HG03469 (cell line): Measurements from ENCODE around the gene CALY.

Experiments used
- ATAC-seq: cut with Tn5 transposase; IDR thresholded peaks from one replicate; pipeline ENCODE4 v1.9.1; 2021; ENCODE audit warnings: mild to moderate bottlenecking, moderate library complexity, moderate number of reproducible peaks; ENCODE audit not compliant: unreplicated experiment

The CALY gene

DNA sequence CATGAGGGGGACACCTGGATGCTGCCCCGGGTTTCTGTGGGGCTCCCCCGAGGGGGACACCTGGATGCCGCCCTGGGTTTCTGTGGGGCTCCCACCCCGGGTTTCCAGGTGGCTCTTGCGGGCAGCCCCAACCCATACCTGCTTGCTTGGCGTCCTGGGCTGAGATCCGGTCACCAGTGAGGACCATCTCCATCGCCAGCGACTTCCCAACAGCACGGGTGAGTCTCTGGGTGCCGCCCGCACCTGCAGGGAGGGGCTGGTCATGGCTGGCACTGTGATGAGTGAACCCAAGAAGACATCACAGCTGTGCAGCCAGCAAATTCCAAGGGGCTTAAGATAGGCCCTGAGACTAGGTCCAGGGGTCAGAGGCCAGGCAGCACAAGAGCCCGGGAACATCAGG is 30.1 kb upstream of the CALY start:
- ATAC-seq = no peak

DNA sequence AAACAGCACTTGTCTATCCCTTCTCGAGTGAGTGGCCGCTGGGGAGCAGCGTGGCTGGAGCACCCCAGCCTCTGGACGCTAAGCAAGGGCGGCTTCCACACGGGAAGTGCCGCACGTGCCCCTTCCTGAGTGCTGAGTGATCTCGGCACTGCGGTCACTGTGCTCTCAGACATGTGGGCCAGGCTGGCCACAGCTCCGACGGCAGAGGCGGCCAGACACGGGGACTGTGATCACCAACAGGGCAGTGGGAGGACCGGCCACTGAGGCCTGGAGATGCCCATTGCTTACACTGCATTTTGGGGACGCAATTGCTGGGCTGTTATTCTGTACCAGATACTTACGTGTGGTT is 29.4 kb upstream of the CALY start:
- ATAC-seq = no peak

DNA sequence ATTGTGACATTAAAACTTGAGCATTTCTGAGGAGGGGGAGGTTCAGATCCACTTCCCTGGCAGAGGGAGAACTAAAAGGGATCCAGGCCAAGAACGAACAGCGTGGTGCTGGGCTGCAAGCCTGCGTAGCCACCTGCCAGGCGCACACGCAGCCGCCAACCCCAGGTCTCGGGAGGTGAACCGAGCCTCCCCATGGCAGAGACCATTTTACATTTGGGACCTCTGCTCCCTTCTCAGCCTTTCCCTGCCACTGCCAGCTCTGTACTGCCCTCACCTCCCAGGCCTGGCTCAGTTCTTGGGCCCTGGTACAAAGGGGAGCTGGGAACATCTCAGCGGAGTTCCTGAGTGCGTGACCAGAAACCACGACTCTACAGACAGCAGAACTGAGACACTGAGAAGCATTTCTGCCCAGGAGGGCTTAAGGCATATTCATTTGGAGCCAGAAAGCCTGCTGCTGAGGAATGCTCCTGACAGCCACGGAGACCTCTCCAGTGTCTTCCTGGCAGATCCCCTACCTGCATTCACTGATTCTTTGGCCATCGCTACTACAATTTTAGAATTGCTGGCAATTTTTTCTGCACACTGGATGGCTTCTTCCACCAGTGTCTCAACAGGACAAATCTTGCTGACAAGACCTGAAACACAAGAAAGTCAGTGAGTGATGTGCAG is 28.9 kb upstream of the CALY start:
- no peak for ATAC-seq

DNA sequence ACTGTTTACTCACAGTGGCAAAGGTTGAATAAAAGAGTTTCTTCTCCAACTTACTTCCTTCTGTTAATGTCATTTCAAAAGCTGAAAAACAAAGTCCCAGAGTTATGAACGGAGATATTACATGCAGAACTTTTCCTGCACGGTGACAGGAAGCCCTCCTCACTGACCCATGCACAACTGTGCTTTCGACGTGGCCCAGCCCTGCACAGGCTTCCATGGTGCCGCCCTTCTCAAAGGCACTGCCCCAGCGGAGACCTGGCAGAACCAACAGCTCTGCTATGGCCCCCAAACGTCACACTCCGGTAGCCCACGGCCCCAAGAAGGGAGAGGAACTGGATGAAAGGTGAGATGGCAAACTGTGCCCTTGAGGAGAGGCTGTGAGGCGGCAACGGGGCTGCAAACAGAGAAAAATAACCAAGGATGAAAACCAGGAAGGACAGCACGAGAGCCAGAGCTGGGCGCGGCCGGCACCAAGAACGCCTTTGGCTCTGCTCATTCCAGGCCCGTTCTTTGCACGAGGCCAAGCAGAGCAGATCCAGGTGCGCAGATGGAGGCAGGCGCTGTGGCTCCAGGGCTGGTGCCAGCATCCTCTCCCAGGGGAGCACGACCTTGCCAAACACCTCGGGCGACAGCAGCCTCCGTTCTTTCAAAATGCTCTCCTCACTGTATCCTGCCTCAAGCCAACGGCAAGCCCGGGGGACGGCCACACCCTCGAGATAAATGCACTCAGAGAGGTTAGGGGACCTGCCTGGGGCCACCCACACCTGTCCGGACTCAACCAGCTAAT is 28.1 kb upstream of the CALY start:
- no peak for ATAC-seq

DNA sequence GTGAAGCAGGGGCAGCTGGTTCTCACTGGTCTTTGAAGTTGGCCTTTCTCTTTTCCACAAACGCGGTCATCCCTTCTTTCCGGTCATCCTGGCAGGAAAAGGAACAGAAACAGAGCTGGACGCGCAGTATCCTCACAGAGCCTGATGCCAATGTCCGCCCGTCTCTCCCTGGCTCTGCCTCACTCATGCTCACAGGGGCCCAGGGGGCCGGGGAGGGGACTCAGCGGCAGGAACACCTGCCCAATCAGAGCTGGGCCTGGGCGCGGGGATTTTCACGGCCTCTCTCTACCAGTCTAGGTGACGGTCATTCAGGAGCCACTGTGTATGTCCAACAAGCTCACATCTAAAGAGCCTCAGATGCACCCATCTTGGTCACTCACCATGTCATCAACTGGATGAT is 26.1 kb upstream of the CALY start:
- ATAC-seq = no peak

DNA sequence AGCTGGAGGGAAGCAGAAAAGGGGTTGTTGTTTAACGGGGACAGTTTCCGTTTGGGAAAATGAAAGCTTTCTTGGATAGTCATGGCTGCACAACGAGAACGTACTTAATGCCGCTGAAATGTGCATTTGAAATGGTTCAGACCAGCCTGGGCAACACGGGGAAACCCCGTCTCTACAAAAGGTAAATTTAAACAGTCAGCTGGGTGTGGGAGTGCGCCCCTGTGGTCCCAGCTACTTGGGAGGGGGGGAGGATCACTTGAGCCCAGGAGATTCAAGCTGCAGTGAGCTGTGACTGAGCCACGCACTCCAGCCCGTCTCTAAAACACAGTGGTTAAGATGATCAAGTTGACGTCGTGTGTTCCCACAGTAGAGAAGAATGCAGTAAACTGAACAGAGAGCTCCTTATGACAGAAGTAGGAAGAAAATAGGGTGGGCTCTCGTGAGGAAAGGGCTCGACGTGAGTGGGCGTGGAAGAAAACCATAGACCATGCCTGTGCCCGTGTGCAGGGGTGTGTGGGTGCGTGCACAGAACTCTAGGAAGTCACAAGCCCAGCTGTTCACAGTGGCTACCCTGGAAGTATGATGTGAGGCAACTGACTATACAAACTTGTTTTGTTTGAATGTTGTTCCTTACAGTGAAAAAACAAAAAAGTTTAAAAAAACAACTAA is 25.2 kb upstream of the CALY start:
- ATAC-seq = no peak

DNA sequence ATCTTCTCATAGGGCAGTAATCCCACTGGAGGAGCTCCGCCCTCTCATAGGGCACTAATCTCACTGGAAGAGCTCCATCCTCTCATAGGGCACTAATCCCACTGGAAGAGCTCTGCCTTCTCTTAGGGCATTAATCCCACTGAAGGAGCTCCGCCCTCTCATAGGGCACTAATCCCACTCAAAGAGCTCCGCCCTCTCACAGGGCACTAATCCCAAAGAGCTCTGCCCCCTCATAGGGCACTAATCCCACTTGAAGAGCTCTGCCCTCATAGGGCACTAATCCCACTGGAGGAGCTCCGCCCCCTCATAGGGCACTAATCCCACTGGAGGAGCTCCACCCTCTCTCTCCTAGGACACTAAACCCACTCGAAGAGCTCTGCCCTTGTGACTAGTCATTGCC is 24.5 kb upstream of the CALY start:
- ATAC-seq = no peak

DNA sequence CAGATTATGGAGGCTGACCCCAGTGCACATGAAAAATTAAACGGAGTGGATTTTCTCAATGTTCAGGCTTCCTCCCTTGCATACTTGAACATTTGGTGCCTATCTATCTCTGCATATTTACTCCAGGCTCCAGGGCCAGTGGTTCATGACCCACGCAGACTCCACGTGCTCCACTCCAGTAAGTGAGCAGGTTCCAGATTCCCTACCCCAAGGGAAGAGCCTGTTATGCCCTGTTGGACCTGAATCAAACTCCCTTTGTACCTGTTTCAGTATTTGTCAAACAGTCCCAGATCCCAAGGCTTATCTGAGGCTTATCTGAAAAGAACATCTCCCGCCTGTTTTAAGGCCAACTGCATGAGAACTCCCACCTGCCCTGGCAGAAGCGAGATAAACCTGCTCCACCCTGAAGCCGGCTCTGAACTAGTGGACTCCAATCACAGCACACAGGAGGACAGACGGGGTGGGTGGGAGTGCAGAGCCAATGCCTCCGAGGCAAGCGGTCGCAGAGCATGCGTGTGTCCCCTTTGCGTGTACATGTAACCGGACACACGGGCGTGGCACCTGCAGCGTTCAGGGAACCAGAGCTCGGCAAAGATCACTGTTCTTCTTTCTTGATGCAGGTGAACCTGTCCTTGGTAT is 23.4 kb upstream of the CALY start:
- ATAC-seq = no peak

DNA sequence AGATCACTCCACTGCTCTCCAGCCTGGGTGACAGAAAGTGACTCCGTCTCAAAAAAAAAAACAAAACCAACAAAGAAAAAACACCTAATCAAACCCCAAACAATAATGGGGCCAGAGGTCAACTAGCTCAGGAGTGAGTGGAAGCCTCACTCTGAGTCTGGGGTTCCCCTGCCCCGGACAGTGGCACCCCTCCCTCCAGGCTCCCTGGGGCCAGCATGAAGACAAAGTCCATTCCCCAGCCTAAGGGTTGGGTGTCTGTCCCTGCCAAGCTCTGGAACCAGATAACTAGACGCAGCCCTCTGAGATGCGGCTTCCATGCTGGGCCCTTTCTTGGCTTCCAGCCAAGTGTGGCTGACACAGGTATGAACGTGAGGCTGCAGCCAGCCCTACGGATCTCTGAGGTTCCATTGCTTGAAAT is 22.9 kb upstream of the CALY start:
- no peak for ATAC-seq

DNA sequence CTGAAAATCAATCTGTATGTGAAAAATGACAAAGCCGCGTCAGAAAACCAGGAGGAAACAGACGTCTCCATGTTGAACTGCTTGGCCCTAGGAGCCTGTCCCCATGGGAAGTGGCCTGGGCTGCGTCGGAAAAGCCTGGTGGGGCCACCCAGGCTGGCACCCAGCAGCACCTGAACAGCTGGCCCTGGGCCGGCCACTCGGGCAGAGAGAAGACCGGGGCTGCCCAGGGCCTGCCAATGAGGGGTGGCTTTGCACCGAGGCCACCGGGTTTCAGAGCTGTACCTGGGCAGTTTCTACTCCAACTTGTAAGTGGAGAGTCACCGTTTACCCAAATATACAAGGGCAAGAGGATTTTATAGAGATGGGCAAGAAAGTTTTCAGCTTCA is 22.2 kb upstream of the CALY start:
- ATAC-seq = no peak

DNA sequence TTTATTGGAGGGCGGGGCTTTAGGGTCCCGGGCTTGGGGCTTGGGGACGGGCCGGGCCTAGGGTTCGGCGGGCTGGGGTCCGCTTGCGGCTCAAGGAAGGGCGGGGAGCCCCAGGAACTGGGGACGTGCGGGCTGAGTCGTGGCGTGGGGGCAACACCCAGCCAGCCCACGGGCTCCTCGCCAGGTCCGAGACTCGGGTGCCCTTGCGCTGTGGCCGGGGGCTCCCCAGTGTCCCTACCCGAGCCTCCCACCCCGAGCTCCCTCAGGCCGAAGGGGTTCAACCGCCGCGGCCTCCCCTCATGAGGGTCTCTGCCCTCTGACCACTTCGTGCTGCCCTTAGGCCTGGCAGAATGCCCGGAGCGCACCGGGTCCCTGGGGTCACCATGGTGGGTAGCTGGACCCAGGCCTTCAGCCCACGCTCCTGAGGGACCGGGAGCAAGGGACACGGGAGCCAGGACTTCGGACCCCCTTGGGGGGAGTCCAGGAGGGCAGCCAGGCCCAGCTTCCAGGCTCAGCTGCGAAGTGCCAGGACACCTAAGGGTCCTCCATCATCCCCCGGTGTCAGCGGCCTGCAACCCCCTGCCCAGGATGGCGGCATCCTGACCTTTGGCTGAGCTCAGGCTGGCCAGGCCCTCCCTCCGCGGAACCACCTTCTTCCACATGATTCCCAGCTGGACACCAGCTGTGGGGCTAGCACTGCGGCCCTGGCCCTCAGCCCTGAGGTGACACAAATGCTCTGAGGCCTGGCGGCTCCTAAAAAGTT is 21.6 kb upstream of the CALY start:
- no peak for ATAC-seq

DNA sequence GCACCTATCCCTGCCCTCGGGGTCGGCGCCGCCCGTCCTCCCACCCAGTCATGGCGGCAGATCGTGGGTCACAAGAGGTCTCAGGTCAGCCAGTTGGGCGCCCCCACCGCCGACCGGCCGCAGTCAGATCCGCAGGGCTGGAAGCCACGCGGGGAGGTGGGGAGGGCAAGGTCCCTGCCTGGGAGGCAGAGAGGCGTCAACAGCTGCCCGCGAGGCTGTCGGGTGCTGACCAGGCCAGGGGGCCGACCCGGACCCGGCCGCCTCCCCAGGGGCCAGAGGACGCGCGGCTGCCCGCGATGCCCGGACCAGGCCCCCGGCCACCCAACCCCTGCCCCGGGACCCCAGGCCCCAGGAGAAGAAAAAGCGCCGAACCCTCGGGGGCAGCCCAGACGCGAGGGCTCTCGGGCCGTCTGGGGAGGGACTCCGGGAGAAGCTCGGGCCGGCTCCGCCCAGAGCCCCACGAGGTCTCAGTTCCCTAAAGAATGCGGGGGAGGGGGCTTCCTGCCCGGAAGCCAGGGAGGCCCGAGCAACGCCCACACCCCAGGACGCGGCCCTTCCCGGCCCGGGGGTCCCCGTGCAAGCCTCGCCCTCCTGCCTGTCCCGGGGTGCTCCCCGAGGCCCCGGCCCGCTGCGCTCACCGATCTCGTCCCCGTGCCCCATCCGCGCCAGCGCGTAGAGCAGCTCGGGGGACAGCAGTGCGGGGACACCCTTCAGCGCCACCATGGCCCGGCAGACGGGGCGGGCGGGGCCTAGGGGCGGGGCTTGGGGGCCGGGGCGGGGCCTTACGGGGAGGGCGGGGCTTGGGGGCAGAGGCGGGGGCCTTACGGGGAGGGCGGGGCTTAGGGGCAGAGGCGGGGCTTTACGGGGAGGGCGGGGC is 20.8 kb upstream of the CALY start, which contains the start of gene FUOM:
FUOM (minus strand) TSS at position 735 of the 877 bp plus-strand sequence; CDS start at position 723, 12 bp downstream.
- no peak for ATAC-seq

DNA sequence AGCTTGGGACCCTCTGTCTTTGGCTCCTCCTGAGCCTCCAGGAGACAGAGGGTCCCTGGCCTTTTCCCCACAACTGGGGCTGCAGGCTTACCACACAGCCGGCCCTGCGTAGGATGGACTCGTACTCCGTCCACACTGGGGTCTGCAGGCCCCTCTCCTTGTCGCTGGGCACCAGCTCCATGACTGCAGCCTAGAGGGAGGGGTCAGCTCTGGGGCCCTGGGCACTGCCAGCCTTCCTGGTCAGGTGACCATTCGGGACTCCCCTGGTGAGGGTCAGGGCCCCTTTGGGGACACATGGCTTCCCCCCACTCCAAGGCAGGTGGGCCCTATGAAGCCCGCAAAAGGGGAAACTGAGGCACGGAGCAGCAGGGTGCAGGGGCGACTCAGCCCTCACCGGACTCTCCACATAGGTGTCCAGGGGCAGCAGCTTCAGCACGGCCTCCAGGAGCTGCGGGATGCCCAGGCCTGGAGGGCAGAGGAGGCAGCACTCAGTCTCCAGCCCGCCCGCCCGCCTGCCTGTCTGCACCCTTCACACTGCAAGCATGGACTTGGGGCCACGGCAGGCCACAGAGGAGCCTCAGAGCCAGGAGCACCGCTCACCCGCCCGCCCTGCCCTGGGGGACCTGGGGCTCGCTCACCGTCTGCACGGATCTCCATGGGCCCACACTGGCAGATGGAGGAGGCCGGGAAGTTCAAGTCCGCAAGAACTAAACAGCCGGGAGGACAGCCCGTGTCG is 20.0 kb upstream of the CALY start:
- ATAC-seq = no peak

DNA sequence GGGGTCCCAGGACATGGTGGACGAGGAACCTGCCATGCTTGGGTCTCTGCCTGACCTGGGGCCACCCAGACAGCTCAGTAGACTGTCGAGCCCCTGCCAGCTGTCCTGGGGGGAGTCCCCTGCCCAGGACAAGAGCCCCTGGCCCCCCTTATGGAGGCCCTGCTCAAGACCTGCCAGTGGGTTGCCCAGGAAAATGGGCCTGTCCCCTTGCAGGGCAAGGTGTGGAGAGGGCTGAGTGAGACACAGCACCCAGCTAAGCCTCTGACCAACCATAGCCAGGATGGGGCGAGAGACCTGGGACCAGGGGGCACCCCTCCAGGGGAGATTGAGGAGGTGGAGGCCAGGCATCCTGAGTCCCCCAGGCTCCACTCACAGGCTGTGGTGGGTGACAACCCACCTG is 19.3 kb upstream of the CALY start:
- no peak for ATAC-seq

DNA sequence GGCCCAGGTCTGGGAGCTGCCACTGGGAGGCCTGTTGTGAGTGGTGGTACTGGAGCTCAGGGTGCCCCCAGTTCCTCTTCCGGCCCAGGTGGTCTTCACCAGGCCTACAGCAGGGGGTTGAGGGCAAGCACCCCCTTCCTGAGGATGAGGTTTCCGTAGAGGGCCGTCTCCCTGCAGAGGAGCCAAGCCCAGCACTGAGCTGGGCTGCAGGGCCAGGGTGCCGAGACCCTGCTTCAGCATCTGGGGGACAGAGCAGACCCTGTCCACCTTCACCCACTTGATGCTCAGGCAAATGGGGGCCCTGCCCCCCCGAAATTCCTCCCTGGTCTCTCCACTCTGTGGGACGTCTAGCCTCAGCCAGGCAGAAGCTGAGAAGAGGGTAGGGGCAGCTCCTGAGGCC is 18.6 kb upstream of the CALY start:
- no peak for ATAC-seq

DNA sequence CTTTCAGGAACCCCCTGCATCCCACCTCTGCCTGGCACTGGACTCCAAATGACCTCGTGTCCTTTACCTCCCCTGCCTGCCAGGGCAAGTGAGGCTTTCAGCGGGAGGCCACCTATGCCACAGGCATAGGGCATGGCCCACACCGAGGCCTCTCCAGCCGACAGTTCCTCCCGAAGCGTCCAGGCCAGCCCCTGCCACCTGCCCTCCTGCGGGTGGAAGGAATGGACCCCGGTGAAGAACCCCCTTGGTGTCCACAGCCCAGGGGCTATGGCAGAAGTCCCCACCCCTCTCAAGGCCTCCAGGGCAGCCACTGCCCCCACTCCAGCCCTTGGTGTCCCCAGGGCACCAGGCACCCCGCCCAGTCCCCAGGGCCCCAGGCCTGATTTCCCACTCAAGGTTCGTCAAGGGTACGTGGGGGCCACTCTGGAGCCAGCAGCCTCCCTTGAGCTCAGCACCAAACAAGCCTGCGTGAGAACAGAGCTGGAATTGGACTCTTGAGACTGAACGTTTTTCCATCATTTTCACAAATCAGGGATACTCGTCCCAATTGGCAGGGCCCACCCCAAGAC is 18.1 kb upstream of the CALY start:
- ATAC-seq = no peak

DNA sequence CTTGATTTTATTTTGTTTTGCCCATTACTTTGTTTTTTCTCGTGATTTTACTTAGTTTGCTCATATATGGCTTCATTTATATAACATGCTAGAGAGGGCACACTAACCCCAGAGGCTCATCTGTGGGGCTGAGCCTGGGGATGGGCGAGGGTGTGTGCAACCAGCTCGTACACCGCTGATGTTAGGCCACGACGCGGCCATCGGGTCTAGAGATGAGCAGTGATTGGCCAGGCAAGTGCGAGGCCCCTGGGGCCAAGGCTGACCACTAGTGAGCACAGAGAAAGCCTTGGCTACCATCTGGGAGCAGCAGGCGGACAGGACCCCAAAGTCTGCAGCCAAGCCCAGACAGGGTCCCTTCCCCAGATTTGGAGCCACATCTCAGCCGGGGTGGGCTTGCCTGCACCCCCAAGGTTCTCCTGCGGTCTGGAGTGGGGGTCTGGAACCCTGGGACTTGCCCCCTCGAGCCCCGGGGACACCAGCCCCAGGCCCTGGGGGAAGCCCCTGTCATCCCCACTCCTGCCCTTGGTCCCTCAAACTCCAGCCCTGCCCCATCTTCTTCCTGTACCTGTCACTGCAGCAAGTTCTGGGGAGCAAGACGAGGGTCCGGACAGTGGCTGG is 17.4 kb upstream of the CALY start:
- no peak for ATAC-seq

DNA sequence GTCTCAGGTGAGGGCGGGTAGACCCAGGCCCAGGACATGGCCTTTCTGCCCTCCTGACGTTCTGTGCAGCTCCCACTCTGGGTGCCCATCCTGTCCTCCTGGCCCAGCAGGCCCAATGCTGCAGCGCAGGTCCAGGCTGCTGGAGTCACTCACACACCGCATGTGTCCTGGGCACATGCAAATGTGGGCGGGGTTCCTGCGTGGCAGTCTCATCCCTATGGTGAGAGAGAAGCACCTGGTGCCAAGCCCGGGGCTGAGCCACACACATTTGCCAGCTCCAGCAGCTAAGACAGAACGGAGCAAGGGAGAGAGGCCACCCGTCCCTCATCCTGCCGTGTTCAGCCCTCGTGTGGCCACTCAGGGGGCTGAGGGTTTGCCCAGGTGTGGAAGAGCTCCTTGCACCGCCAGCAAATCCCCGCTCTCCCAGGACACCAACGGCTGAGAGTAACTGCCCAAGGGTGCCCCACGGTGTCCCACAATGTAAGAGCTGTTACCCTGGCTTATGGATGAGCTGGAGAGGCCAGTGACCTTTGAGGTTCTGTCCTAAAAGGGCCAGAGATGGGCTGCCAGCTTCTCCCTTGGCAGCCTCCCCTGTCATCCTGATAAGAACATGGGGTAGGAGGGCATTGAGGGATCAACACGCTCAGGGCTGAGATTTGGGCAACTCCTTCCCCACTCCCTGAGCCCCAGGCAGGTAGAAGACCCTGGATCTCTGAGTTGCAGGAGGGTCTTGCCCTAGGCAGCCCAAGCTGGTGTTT is 16.7 kb upstream of the CALY start:
- no peak for ATAC-seq
